ENCODE data around the gene THBS2.
"Not testable (repeated sequence)": the region's sequence is repeated elsewhere in the genome, so short reads cannot be mapped to it uniquely, and the experiment has no call there.

Gene THBS2

DNA sequence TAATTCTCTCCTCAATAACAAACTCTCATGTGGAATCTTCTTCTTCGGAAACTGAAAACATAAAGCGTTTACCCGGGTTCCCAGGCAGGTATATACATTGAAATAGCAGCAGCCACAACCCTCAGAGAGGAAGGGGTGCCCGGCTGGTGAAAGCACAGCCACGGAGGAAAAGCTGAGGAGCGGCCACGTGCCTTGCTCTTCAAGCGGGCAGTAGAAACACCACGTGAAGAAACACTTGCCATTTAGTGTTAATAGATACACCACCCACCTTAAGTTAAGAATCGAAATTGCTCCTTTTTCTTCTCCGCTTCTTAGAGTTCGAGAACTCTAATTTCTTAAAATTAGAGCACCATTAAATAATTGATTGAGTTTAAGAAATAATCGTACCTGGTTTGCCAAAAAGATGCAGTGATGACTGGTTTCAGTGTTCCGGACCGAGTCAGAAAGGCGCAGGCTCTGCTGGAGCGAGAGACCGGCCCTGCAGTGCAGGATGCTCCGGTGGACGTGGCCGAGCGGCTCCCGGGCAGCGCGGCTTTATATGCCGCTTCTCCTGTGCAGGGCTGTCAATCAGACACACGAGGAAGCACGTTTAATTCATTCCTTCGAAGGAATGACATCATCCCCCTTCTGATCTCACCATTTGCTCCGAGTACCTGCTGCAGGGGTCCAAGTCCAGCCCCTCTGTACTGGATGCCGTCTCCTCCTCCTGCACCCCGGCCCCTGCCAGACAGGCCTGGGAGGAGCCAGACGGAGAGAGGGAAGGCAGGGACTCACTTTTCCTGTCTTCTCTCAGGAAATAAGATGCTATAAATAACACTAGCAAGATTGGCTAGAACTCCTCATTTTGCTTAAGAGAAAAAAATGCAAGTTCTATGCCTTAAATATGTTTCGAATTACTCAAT lies at the start of gene THBS2:
THBS2 (minus strand) TSS at position 510 of the 902 bp plus-strand sequence. CDS start 3,062 bp downstream, outside the sequence.
- no peak for DNase-seq

DNA sequence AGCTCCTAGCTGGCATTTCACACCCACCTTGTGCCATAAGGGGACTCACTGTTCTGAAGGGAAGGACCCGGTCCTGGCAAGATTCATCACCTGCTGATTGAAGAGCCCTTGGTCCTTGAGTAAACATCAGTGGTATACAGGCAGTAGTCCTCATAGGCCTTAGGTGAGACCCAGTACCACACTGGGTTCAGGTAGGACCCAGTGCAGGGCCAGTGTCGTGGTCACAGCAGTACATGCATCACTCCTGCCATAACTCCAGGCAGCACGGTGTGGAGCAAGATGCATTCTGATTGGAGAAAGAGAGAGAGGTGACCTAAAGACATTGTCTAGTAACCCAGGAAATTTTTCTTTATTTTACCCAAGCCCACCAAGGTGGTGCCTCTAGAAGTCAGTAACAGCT lies 49.1 kb upstream of the THBS2 start:
- no peak for DNase-seq

DNA sequence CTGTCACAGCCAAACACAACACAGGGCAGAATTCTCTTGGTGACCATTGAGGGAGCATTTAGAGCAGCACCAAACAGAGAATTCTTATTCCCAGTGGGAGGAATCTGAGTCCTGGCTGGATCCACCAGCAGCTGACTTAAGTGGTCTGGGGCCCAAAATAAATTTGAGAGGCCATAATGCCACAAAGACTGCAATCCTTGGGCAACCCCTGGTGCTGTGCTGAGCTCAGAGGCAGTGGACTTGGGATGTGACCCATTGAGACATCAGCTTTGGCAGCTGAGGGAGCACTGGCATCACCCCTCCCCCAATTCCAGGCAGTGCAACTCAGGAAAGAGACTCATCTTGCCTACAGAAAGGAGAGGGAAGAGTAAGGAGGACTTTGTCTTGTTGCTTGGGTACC lies 48.6 kb upstream of the THBS2 start:
- no peak for DNase-seq

DNA sequence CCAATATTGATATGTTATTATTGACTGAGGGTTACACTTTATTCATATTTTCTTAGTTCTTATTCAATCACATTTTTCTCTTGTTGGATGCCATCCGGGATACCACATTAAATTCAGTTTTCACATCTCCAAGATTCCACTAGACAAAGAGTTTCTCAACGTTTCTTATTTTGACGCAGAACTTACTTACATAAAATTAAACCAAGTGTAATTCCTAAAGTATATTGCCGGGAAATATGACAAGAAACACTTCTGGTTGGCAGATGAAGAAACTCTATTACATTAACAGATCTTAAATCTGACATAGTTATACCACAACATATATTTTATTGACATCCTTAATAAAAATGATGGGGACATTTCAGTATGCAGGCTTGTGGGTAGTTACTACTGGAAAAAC lies 47.3 kb upstream of the THBS2 start:
- DNase-seq: no peak

DNA sequence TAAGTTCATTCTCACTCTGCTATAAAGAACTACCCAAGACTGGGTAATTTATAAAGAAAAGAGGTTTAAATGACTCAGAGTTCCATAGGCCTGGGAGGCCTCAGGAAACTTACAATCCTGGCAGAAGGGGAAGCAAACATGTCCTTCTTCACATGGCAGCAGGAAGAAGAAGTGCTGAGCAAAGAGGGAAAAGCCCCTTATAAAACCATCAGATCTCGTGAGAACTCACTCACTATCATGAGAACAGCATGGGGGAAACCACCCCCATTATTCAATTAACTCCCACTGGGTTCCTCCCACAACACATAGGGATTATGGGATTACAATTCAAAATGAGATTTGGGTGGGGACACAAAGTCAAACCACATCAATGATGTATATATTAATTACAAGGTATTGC lies 45.0 kb upstream of the THBS2 start:
- not testable (repeated sequence) for DNase-seq

DNA sequence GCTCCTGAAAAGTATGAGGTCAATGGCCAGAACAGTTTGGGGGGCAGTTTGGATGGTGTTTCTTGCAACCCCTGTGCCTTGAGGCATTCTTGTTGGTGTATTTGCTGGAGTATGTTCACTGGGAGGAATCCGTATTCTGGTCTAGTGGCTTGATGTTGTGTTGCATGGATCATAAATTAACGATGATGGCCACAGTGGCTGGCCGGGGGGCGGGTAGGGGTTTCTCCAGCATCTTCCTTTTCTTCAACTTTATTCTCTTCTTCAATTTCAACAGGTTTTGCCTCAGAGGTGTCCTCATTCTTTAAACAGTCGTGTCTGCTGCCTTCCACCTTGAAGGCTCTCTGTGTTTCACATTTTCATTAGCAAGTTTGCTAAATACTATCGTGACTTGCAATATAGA lies 43.0 kb upstream of the THBS2 start:
- no peak for DNase-seq

DNA sequence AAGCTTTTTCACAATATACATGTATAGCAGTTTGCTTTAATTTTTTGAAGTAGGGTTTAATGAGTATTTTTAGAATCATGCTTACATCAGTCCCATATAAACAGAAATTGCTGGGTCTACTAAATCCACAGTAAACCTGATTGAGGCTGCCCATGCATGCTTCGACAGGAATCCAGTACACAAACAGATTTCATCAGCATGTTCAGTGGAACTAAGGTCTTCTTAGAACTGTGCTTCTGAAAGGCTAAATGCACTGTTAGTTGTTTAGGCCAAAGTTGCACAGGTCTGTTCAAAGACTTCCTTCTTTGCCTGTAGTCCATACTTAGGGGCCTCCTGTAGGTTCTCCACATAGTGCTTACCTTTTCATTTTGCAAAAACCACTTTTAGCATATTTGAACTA lies 42.5 kb upstream of the THBS2 start:
- DNase-seq: no peak

DNA sequence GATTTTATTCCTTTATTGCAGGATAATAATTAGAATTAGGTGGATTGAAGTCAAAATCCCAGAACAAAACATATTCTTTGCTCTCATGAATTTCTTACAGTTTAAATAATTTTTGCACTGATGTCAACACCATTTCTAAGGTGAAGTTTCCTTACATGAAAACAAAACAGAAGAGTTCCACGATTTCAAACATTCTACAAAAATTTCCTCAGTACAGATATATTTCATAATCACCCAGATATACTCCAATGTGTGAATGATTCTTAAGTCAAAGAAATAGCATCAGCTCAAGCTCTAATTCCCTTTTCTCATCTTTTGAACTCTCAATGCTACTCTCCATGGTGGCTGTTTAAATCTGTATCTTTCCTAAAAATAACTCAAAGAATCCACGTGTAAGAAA lies 39.5 kb upstream of the THBS2 start:
- no peak for DNase-seq

DNA sequence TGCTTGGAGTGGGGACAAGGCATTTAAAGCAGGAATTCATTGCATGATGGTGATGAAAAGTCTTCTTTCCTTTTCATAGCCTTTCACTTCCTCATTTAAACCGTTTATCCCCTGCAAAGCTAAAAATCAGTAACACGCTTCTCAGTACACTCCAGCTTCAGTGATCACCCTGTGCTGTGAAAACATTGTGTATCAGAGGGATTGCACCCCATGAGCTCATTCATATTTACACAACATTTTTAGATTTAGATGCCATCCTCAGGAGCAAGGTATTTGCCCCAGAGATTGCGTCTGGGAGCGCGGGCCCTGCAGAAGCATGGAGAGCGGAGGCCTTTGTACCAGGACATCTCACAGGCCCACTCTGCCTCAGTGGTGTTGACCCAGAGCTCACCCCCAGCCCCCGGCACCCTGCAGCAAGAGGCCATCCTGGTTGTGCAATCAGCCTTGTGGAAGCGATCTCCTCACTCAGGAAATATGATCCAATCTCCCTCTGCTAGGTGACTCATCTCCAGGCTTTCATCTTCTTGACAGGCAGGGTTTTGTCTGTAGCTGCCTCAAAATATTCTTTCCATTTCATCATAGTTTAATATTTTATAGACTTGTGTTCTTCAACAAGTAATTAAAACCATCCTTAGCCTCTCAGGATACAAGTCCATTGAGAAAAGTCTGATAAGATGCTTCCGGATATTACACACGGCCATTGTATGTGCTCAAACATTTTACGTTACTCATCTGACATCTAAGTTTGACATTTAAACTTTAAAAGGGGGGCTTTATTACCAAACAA lies 38.9 kb upstream of the THBS2 start:
- DNase-seq: no peak

DNA sequence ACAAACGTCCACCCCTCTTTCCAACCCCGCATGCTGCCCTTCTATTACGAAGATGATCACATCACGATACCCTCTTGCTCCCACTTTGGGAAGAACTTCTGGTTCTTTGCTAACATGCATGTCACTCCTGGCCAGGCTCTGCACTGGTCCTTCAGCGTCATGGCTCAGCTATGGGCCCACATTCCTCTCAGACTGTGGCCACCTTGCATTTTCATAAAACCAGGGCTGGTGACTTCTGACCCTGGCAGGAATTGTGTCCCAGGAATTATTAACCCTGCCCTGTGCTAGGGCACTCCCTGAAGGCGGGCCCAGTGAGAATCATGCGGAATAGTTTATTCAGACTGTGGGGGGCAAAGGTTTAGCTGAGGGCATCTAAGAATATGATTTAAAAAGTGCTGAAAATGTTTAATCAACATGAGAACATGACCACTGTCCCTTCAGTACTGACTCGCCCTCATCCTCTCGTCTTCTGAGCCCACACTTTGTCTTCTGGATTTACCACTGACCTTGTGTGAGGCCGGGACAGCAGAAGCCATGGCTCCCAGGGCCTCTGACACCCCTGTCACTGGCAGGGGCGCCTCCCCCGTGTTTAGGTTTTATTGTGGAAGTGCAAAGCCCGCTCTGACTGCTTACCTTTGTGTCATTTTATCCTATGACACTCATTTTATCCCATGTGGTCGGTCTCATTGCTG lies 38.1 kb upstream of the THBS2 start:
- DNase-seq: no peak

DNA sequence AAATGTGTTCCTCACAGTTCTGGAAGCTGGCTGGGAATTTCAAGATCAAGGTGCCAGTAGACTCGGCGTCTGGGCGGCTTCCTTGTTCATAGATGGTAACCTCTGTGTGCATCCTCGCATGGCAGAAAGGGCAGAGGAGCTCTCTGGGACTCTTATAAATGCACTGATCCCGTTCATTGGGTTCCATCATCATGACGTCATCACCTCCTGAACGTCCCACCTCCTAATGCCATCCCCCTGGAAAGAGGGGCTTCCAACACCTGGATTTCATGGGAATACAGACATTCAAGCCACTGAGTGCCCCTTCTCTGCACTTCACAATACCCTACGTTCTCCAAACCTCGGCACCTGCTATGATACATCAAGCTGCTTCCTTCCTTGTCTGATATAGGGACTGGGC lies 37.5 kb upstream of the THBS2 start:
- DNase-seq: no peak

DNA sequence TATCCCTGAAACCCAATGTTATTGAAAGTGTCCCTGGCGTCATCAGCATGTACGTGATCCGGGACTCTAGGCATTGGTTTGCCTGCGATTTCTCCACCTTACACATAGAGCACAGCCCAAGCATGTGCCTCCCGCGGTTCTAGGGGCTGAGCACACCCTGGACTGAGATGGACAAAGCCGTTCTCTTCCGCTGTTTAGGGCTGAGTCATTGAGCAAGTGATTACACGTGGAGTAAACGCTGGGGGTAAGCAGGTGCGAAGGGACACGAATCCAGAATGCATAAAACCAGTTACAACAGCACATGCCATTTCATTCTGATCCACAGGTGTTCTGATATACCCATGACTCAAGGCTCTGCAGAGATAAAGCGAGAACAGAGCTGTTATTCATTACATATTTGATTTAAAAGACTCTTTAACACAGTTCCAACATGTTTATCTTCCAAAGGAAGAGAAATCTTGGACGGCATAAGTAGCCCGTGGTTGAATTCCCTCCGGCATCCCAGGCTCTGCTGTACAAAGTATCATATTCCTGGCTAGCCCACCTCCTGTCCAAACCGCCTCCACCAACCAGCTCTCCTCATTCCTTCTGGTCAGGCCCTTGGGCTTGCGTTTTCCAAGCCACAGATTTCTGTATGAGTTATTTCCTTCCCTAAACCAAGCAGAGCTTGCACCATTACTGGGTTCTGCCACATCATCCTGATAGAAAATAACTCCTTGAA lies 36.1 kb upstream of the THBS2 start:
- DNase-seq: no peak

DNA sequence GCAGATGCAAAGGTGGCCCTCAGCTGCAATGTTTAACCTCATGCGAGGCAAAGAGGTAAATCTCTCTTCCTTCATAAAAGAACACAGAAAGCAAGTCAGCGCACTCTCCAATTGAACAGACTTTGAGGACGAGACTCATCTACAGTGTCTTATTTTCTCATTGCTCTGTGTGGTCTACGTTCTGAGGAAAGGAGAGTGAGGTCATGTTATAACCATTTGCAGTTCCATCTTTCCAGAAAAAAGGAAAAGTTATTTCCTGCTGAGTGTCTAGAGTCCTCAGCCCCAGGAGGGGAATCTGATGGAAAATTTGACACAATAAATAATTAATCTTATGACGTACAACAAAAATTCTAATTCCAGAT lies 35.6 kb upstream of the THBS2 start:
- no peak for DNase-seq

DNA sequence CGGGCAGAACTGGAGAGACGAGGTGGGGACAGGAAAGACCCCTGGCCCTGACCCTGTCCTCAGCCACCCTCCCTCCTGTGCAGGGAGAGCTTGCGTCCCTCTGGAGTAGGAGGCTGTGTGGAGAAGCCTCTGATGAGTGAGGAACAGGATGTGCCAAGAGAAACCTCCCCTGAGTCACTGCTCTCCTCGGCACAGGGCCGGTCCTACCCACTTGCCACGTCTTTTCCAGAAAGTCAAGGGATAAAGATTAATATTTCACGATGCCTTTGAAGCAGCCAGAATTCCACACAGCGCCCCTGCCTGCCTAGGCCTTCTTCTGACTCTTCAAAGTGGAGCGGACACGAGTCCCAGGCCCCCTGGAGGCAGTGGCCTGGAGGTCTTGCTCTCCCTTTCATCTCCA lies 34.9 kb upstream of the THBS2 start:
- no peak for DNase-seq

DNA sequence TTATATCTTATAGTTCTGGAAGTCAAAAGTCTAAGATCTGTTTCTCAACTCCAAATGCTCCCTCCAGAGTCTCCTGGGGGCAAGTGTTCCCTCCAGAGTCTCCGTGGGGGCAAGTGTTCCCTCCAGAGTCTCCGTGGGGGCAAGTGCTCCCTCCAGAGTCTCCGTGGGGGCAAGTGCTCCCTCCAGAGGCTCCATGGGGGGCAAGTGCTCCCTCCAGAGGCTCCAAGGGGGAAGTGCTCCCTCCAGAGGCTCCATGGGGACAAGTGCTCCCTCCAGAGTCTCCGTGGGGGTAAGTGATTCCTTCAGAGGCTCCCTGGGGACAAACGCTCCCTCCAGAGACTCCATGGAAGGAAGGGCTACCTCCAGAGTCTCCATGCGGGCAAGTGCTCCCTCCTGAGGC lies 34.0 kb upstream of the THBS2 start:
- DNase-seq: no peak

DNA sequence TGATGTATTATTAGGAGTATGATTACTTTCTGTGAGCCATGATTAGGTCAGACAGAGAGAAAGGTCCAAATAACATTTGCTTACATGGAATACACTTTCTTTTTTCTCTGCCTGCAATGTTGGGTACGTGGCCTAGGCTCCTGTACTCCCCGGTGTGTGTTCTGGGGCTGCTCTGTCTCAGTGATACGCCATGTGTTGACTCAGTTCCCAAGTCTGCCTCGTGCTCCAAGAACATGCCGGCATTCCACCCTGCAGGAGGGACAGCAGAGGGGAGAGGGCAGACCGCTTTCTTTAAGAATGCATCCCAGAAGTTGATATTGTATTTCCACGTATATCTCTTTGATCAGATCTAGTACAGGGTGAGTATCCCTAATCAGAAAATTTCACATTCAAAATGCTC lies 33.3 kb upstream of the THBS2 start:
- DNase-seq: no peak

DNA sequence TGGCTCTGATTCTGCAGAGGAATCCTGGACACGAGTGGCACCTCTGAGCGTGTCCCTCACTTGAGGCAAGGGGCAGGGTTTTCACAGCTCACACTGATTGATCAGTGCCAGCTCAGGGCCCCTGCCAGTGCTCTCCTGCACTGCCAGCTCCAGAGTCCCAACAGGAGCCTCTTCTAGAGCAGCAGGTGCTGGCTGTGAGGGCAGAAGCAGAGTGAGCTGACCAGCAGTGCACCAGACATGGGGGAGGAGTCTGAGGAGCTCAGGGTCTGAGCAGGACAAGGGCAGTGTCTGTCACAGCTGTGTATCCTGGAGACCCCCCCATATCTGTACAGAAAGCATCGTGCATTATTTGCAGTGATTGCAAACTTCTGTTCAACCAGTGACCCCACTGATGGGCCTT lies 31.5 kb upstream of the THBS2 start:
- DNase-seq: no peak

DNA sequence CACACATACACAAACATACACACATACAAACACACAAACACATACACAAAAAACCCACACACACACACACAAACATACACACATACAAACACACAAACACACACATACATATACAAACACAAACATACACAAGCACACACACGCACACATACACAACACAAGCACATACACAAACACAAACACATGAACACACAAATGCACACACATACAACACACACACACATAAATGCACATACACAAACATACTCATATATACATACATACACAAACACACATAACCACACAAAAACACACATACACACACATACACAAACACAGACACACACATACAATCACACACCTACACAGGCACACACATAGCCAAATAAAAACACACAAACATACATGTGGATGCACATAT lies 30.3 kb upstream of the THBS2 start:
- DNase-seq: no peak

DNA sequence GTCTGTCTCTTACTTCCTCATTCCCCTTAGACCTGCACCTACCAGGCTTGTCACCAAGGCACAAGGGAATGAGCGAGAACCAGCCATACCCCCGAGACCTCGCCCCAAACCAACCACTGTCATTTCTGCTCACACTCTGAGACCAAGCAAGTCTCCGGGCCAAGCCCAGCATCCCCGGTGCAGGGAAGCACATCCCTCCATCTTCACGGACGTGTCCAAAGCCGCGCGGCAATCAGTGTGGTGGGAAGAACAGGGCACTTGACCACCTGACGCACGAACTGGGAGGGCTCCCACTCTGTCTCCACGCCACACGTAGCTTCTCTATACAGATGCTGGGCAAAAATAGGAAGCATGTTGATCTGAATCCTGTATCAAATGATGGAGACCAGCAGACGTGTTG lies 28.4 kb upstream of the THBS2 start:
- no peak for DNase-seq

DNA sequence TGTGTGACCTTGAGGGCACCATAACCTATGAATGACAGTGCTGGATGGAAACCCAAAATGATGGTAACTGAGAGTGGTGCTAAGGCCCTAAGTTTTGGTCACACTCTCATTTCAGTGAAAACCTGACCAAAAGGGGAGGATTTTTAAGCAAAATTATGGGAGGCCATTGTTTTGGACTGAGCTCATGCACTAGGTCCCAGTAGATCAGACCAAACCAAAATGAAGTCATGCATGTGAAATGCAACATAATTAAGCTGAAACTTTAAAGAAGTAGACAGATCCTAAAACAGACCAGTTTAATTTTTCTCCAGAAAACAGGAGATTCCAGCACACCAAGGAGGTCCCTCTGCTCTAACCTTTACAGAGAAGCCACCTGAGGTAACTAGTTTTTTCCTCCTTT lies 24.0 kb upstream of the THBS2 start:
- no peak for DNase-seq

DNA sequence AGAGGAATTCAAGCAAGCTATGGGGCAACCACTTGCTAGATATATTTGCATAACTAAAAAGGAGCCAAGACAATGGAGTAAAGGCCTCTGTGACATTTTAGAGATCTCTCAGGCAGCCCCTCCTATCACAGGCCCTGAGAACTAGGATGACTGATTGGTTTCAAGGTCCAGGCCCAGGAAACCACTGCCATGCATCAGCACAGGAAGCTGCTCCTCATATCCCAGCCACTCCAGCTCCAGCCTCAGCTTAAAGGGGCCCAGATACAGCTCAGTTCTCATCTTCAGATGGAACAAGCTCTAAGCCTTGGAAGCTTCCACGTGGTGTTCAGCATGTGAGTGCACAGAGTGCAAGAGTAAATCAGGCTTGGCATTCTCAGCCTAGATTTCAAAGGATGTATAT lies 21.1 kb upstream of the THBS2 start:
- DNase-seq: no peak

DNA sequence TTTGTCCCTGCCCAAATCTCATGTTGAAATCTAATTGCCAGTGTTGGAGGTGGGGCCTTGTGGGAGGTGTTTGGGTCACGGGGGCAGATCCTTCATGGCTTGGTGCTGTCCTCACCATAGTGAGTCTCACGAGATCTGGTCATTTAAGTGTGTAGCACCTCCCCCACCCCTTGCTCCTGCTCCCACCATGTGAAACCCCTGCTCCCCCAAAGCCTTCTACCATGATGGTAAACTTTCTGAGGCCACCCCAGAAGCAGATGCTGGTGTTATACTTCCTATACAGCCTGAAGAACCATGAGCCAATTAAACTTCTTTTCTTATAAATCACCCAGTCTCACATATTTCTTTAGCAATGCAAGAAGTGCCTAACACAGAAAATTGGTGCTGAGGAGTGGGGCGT lies 19.9 kb upstream of the THBS2 start:
- DNase-seq: no peak

DNA sequence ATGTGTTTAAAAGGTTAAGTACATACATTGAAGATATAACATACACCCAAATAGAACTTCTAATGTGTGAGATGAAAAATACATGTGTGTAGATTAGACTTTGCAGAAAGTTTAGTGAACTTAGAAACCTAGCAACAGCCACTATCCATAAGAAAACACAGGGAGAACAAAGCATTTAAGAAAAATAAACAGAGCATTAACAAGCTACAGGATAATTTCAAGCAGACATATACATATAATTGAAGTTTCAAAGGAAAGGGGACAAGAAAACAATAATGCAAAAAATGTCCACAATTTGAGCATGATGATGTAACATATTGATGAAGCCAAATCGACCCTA lies 18.2 kb upstream of the THBS2 start:
- no peak for DNase-seq
